PC-3 (cell line): ENCODE measurements around the gene RASAL2. TPM values are rescaled to one million over a fixed set of nuclear protein-coding genes. Genes with fewer than 3 reads are reported as not detected.

ENCODE experiments used
- ATAC-seq: fragments of 200-7000 bp; cut with Tn5 transposase; 2 replicates; pipeline ENCODE4 v1.9.1; 2020; ENCODE audit warnings: mild to moderate bottlenecking, moderate library complexity
- BruUV-seq: library from RNA; stranded (reverse); fragments of 400-500 nt; replicated peaks from 2 replicates; lab custom pipeline; 2021; lab: Mats Ljungman, UMichigan
- CTCF ChIA-PET: fragments of 300-600 bp; sonication (Branson Sonifier 250); formaldehyde crosslinking; loops from one replicate; lab custom pipeline; 2022; ENCODE audit warnings: antibody characterized with exemption; lab: Charles Lee
- POLR2A ChIA-PET: fragments of 300-600 bp; sonication (Branson Sonifier 250); formaldehyde crosslinking; loops from one replicate; lab custom pipeline; 2022; ENCODE audit warnings: antibody characterized with exemption; ENCODE audit not compliant: unreplicated experiment; lab: Charles Lee
- DNase-seq: peaks from one replicate; pipeline ENCODE4 v3.0.0-alpha.2; 2015
- H2AFZ ChIP-seq: fragments of 300-600 bp; sonication (generic); 2 replicates; pipeline ENCODE4 v1.6.0; 2016; ENCODE audit warnings: antibody characterized with exemption, low read length
- H3F3A ChIP-seq: fragments of 300-600 bp; sonication (generic); one replicate; pipeline ENCODE4 v1.6.0; 2017; ENCODE audit warnings: antibody characterized with exemption, low read length, control low read depth, mild to moderate bottlenecking; ENCODE audit not compliant: unreplicated experiment
- H3K27ac ChIP-seq: fragments of 300-600 bp; sonication (generic); 2 replicates; pipeline ENCODE4 v1.5.1; 2016; ENCODE audit warnings: mild to moderate bottlenecking, low read length
- H3K27me3 ChIP-seq: fragments of 300-600 bp; sonication (generic); 2 replicates; pipeline ENCODE4 v1.6.1; 2016; ENCODE audit warnings: low read length, mixed read lengths
- H3K36me3 ChIP-seq: fragments of 300-600 bp; sonication (generic); 2 replicates; pipeline ENCODE4 v1.6.1; 2016; ENCODE audit warnings: low read depth, mixed run types, low read length, mixed read lengths
- H3K4me1 ChIP-seq: fragments of 300-600 bp; sonication (generic); 2 replicates; pipeline ENCODE4 v1.5.1; 2016; ENCODE audit warnings: low read length; ENCODE audit not compliant: insufficient read depth
- H3K4me2 ChIP-seq: fragments of 300-600 bp; sonication (generic); 2 replicates; pipeline ENCODE4 v1.6.0; 2016; ENCODE audit warnings: low read length
- H3K4me3 ChIP-seq: fragments of 300-600 bp; sonication (generic); 2 replicates; pipeline ENCODE4 v1.5.1; 2016; ENCODE audit warnings: mild to moderate bottlenecking, low read length, mixed read lengths
- H3K79me2 ChIP-seq: fragments of 300-600 bp; sonication (generic); 2 replicates; pipeline ENCODE4 v1.6.1; 2017; ENCODE audit warnings: low read length, mixed read lengths
- H3K9ac ChIP-seq: fragments of 300-600 bp; sonication (generic); 2 replicates; pipeline ENCODE4 v1.6.0; 2016; ENCODE audit warnings: mild to moderate bottlenecking, low read length
- H3K9me2 ChIP-seq: fragments of 300-600 bp; sonication (generic); replicated peaks from 2 replicates; pipeline ENCODE4 v1.6.1; 2016; ENCODE audit warnings: mixed run types, low read length, mixed read lengths
- H3K9me3 ChIP-seq: fragments of 300-600 bp; sonication (generic); 2 replicates; pipeline ENCODE4 v1.6.1; 2016; ENCODE audit warnings: low read length, mixed read lengths
- H4K20me1 ChIP-seq: fragments of 300-600 bp; sonication (generic); 2 replicates; pipeline ENCODE4 v1.6.1; 2016; ENCODE audit warnings: low read length, mixed read lengths
- EZH2 ChIP-seq: fragments of 300-600 bp; sonication (generic); IDR thresholded peaks from one replicate; pipeline ENCODE4 v1.6.1; 2017; ENCODE audit warnings: antibody characterized with exemption, mild to moderate bottlenecking, low read length; ENCODE audit not compliant: unreplicated experiment
- EZH2phosphoT487 ChIP-seq: fragments of 300-600 bp; sonication (generic); IDR thresholded peaks from 2 replicates; pipeline ENCODE4 v1.6.1; 2018; ENCODE audit warnings: mild to moderate bottlenecking, antibody characterized with exemption, low read length, borderline replicate concordance
- intact Hi-C: fragments of 100-400 bp; cut with micrococcal nuclease; formaldehyde crosslinking; loops from 2 replicates; pipeline ENCODE4 v1.9.0; 2023
- total RNA-seq: library from RNA; depleted of rRNA; stranded (reverse); fragments of >200 nt; gene quantifications from 2 replicates; pipeline ENCODE4 v1.2.3, GENCODE V29; 2014
- TF ChIP-seq, protein P1 (sequence below): fragments of 300-600 bp; sonication (generic); conservative IDR thresholded peaks from 2 replicates; pipeline ENCODE4 v1.5.1; 2017; ENCODE audit warnings: antibody characterized with exemption, low read depth, mild to moderate bottlenecking, low read length

RASAL2 gene
- total RNA-seq, 1 experiment from 2014 or later = 7.9 TPM

DNA sequence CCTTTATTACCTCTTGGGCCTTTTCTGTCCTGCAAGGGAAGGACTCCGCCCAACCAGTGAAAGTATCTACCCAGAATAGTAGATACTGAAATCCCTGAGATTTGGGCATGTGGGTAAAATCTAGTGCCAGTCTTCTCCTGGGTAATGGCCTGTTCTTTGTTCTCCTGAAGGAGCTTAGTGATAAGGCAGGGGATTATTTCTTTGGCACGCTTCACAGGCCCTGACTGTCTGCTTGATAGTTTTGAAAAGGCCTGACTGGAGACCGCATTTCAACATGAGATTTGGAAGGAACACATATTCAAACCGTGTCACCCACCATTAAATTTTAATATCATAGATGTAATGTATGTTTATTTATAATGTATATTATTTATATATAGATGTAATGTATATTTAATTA is 48.9 kb downstream of the RASAL2 start:
- no peak overlapping the region for H2AFZ ChIP-seq
- intact Hi-C loops = no loop called here
- no peaks in the 10 kb centered on the region for H3K9me3 ChIP-seq
- no peaks in the 10 kb centered on the region; the same call in 1 of the 2 replicates for H3K9me2 ChIP-seq
- H3F3A ChIP-seq = no peaks in the 10 kb centered on the region
- no TSS peak for BruUV-seq
- CTCF ChIA-PET = no interaction called here
- H4K20me1 ChIP-seq = no peaks in the 10 kb centered on the region
- H3K4me3 ChIP-seq = no peak overlapping the region
- POLR2A ChIA-PET = no interaction called here
- no peaks in the 10 kb centered on the region for H3K79me2 ChIP-seq
- no peak overlapping the region for H3K27ac ChIP-seq
- no peak overlapping the region for H3K4me2 ChIP-seq
- TF ChIP-seq, protein P1, sequence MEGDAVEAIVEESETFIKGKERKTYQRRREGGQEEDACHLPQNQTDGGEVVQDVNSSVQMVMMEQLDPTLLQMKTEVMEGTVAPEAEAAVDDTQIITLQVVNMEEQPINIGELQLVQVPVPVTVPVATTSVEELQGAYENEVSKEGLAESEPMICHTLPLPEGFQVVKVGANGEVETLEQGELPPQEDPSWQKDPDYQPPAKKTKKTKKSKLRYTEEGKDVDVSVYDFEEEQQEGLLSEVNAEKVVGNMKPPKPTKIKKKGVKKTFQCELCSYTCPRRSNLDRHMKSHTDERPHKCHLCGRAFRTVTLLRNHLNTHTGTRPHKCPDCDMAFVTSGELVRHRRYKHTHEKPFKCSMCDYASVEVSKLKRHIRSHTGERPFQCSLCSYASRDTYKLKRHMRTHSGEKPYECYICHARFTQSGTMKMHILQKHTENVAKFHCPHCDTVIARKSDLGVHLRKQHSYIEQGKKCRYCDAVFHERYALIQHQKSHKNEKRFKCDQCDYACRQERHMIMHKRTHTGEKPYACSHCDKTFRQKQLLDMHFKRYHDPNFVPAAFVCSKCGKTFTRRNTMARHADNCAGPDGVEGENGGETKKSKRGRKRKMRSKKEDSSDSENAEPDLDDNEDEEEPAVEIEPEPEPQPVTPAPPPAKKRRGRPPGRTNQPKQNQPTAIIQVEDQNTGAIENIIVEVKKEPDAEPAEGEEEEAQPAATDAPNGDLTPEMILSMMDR = no peak
- TF ChIP-seq EZH2phosphoT487 (no peak), EZH2 (no peak)
- H3K27me3 ChIP-seq = no peaks in the 10 kb centered on the region
- no peak overlapping the region for H3K9ac ChIP-seq
- H3K4me1 ChIP-seq = no peaks in the 10 kb centered on the region
- ATAC-seq (no peak), DNase-seq (no peak)
- H3K36me3 ChIP-seq = no peaks in the 10 kb centered on the region

DNA sequence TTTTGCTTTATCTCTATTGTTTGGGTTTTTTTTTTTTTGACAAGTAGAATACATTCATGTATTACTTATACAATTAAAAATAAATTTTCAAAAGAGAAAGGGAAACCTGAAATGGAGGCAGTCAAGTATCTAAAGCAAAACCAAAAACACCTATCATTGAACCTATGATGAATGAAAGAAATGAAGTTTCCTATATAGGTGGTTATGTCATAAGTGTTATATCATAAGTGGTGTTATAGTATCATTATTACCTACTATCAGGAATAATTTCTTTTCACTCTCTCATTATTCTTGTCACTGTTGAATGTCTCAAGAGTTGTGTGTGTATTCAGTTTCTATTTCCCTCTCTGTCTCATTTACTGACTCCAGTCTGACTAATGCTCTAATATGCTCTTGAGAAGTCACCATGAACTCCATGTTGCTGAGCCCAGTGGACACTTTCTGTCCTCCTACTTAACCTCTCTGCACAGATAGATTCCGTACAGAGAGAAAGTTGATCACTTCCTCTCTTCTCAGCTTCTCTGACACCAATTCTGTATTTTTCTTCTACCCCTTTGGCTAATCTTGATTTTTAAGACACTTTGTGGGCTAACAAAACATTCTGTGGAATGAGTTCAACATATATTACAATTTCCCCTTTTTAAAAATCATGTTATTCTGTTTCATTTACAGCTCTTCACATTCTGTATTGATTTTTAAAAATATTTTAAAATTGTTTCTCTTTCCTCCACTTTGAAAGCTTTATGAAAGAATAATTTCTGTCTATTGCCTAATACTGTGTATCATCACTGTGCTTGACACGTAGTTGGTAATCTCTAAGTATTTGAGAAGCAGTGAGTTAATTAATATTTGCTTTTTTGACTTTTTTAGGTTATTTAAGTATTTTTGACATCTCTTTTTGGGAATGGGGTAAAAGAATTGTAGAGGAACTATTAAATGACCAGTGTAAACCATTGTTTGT is 50.1 kb downstream of the RASAL2 start:
- ChIA-PET CTCF (no interaction called here), POLR2A (no interaction called here)
- Histone ChIP-seq H4K20me1 (no peaks in the 10 kb centered on the region), H3K4me2 (no peak overlapping the region), H3K27me3 (no peaks in the 10 kb centered on the region), H3K9me2 (no peaks in the 10 kb centered on the region; the same call in 1 of the 2 replicates), H3K27ac (no peak overlapping the region), H3K9ac (no peak overlapping the region), H3K9me3 (no peaks in the 10 kb centered on the region), H3K79me2 (peaks cover 3% of the 10 kb centered on the region; the same call in 1 of the 2 replicates), H3K36me3 (no peaks in the 10 kb centered on the region), H3K4me3 (no peak overlapping the region), H2AFZ (no peak overlapping the region), H3F3A (no peaks in the 10 kb centered on the region), H3K4me1 (no peaks in the 10 kb centered on the region)
- TF ChIP-seq EZH2 = no peak
- TF ChIP-seq, protein P1 = no peak
- TF ChIP-seq EZH2phosphoT487 = no peak
- DNase-seq (no peak), ATAC-seq (0 out of 2 replicates have a peak, but pooled peaks have one; percentile 20)
- intact Hi-C loops = no loop called here
- no TSS peak for BruUV-seq
